ENCODE data around the gene GATD1. TPM values are rescaled to one million over a fixed set of nuclear protein-coding genes. Genes with fewer than 3 reads are reported as not detected.

Gene GATD1
- total RNA-seq, 1 donor from 2014 or later, result 47.2 TPM

- DNase-seq (ENCODE audit: extremely low read depth, low read depth, low spot score), result no peak
Observed at GRCh38 chr11:813072-813455, 35.8 kb upstream of the GATD1 start.

- DNase-seq (ENCODE audit: extremely low read depth, low read depth, low spot score), result no peak
Observed at GRCh38 chr11:812390-812789, 35.1 kb upstream of the GATD1 start.

DNA sequence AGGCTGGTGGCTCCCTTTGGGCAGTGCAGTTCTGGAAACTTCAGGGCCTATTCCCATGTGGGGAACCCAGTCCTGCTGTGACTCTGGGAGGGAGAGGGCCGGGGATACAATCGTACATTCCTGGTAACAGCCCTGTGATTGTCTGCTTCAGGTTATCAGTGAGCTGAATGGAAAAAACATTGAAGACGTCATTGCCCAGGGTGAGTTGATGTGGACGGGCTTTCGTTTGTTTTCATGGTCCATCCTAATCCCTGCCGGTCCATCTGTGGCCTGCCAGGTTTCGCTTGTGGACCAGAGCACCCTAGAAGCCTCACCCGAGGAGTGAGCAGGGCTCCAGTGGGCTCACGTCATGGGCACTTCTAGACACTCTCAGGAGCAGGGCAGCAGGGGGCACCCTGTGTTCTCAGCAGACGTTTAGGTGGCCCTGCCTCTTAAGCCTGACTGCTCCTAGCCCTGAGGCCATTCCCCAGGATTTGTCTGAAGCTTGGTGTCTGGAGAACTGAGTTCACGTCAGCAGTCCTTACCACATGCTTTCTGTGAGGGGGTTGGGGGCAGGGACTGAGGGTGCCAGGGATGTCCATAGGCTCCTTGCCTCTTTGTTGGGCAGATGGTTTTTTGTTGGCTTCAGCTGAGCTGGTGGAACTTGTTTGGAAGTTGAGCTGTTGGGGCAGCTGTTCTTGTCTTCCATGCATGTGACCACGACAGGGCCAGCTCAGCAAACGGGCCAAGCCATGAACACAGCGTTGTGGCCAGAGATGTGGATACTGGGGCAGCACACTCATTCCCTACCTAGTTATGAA, 34.4 kb upstream of the GATD1 start:
- DNase-seq (ENCODE audit: extremely low read depth, low read depth, low spot score), result no peak

- no peak for DNase-seq (ENCODE audit: extremely low read depth, low read depth, low spot score)
Observed at GRCh38 chr11:810040-810567, 32.8 kb upstream of the GATD1 start.

GRCh38 chr11:809287-810039, 32.2 kb upstream of the GATD1 start, which contains the start of gene RPLP2:
Gene RPLP2, plus strand, starts transcription at chr11:809967. Its CDS starts 268 bp downstream, at chr11:810235.
- DNase-seq (ENCODE audit: extremely low read depth, low read depth, low spot score), result no peak

DNA sequence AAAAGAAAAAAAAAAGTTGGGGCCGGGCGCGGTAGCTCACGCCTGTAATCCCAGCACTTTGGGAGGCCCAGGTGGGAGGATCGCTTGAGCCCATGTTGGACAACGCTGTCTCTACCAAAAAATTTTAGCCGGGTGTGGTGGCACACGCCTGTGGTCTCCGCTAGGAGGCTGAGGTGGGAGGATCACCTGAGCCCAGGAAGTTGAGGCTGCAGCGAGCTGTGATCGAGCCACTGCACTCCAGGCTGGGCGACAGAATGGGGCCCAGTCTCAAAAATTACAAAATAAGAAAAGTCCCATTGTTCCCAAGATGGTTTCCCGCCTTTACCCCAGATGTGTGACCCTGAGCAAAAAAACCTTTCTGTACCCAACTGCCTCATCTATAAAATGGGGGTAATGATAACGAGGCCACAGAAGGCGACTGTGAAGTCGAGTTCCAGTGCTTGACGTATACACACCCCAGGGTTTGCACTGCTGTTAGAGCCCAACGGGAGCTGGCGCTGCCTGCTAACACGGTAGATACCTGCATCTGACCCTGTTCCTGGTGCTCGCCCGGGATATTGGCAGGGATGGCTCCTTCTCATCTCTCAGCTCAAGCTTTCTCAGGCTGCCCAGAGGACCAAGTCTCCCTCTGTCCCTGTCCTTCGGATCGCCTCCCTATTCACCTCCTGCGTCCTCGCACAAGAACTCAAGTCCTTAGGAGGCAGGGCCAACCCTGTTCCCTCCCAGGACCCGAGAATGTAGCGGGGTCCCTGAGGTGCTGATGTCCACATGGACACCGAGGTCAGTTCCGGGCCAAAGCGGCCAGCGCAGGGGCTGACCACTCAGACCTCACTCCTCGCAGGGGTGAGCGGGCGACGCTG, 31.4 kb upstream of the GATD1 start:
- no peak for DNase-seq (ENCODE audit: extremely low read depth, low read depth, low spot score)

DNA sequence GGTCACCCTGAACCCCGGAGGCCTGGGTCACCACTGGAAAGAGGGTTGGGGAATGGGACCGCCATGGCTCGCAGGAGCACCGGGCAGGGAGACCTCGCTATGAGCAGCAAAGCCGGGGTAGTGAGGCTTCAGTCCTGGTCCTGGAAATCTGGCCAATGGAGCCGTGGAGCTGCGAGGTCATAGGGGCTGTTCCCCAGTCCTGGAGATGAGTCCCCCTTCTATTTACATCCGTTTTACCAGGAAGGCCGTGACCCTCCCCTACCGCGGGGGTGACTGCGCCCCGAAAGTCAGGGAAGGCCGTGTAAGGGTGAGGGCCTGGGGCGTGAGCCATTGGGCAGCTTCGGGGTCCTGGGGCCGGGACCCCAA, 27.3 kb upstream of the GATD1 start:
- DNase-seq (ENCODE audit: extremely low read depth, low read depth, low spot score), result no peak

GRCh38 chr11:803770-804598, 26.7 kb upstream of the GATD1 start:
- DNase-seq (ENCODE audit: extremely low read depth, low read depth, low spot score), result no peak

DNA sequence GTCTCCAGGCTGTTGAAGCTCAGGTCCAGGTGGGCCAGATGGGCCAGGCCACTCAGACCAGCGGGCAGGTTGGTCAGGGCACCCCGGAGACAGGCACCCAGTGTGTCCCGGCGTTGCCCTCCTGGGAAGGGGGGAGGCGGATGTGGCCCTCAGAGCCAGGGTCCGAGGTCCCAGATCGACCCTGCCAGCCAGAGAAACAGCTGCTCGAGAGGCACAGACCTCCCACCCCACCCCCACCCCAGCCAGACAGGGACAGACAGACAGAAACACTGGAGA, 26.1 kb upstream of the GATD1 start:
- DNase-seq (ENCODE audit: extremely low read depth, low read depth, low spot score), result no peak

DNA sequence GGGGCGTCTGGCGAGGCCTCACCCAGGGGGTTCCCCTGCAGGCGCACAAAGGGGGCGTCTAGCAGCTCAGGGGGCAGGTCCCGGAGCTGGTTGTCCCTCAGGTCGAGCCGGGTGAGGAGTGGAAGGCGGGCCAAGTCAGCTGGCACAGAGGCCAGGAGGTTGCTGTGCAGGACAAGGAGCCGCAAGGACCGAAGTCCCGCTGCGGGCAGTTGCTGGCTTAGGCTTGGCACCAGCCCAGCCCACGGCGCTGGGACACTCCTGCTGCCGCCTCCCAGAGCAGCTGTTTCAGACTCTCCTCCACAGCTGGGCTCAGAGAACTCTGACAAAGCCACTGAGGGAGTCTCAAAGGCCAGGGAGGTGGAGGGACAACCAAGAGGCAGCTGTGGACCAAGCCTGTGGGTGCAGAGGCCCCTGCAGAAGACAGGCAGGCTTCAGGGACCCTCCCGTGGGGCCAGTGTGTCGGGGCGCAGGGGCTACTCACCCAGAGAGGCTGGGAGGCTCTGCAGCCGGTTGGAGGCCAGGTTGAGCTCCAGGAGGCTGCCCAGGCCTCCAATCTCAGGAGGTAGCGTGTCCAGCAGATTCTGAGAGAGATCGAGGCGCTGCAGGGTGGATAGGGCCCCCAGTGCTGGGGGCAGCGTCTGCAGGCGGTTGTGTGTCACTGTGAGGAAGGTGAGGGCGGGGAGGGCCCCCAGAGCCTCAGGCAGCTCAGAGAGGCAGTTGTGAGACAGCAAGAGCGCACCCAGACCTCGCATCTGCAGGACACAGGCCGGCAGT, 25.6 kb upstream of the GATD1 start:
- no peak for DNase-seq (ENCODE audit: extremely low read depth, low read depth, low spot score)

DNA sequence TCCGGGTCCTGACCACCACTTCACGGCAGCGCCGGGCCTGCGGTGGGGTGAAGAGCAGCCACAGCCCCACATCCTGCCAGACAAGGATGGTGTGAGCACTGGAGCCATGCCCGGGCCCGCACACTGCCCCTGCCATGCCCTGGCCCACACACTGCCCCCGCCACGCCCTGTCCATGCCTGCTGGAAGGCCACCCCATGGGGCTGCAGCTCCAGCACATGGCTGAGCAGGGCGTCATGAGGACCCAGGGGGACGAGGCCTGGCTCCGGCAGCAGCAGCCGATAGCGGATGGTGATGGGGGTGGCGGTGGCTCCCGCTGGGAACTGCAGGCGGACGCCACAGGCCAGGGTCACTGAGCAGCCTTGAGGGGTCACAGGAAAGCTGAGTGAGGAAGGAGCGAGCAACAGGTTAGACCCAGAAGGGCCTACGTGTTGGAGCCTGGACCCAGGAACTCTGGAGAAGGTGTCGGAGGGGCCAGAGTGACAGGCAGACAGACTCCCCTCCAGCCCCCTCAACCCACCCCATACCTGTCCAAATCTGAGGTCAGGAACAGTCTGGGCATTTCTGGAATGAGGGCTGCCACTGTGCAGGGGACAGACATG, 24.8 kb upstream of the GATD1 start:
- no peak for DNase-seq (ENCODE audit: extremely low read depth, low read depth, low spot score)

DNA sequence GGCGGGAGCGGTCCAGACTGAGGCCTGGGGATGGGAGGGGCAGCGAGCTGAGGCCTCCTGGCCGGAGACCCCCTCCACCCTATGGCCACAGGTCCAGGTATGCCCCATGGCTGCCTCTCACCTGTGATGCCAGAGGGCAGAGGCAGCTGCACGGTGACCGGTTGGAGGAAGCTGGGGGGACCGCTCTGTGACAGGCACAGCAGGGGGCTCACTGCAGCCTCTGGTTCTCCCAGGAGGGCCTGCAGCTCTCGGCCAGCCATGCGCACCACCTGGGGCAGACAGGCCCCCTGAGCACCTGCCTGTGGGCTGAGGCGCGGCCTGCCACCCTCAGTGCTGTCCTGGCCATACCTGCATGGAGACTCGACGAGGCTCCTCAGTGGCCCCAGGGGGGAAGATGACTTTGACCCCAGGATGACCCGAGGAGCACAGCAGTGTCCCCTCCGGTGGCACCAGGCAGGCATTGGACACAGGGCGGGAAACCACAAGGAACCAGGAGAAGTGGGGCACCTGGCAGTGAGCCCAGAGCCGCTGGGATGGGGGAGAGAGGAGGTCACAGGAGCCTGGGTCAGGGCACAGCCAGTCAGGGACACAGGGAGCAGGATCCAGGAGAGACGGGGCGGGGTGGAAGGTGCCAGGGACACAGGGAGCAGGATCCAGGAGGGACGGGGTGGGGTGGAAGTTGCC, 24.0 kb upstream of the GATD1 start:
- DNase-seq (ENCODE audit: extremely low read depth, low read depth, low spot score), result no peak

- DNase-seq (ENCODE audit: extremely low read depth, low read depth, low spot score), result no peak
Observed at GRCh38 chr11:800473-800872, 23.2 kb upstream of the GATD1 start.

DNA sequence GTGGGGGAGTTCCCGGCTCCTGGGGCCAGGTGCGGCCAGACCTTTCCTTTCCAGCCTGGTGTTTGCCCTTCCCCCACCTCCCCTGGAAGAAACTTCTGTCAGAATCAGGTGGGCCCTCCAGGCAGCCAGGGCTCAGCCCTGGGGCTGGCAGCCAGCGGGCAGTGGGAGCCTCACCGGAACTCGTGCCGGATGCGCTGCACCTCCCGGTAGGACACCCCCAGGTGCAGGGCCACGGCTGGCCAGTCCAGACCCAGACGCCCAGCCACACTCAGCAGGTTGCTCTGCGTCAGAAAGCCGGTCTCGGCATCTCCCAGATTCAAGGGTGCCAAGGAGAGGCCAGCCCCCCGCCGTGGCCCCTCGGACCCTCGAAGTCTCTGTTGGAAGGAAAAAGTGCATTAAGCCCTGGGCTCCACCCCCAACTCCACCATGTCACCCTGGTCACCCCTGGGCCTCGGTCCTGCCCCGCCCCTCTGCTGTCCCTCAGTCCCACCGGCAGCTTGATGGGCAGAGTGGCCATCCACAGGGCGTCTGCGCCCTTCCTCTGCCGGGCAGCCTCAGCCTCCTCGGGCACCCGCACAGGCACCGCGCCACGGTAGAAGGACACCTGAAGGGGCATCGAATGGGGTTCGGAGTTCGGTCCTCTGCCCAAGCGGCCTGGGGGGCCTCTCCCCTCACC, 22.5 kb upstream of the GATD1 start:
- no peak for DNase-seq (ENCODE audit: extremely low read depth, low read depth, low spot score)

- no peak for DNase-seq (ENCODE audit: extremely low read depth, low read depth, low spot score)
Observed at GRCh38 chr11:798093-798713, 20.9 kb upstream of the GATD1 start, which contains the start of gene SLC25A22. Gene SLC25A22, minus strand, starts transcription at chr11:798281. Its CDS starts 3,275 bp downstream, at chr11:795006.

GRCh38 chr11:797296-798092, 20.2 kb upstream of the GATD1 start:
- no peak for DNase-seq (ENCODE audit: extremely low read depth, low read depth, low spot score)
